Osteocyte (in vitro differentiated cells): ENCODE data around the gene LRIT2. TPM values are rescaled to one million over a fixed set of nuclear protein-coding genes. Genes with fewer than 3 reads are reported as not detected.

Experiments used
- DNase-seq: peaks from one replicate; pipeline ENCODE4 v3.0.0; 2021; ENCODE audit warnings: mixed read lengths; ENCODE audit not compliant: unreplicated experiment; ENCODE audit errors: extremely low spot score
- H3K27ac Mint-ChIP-seq: one replicate; pipeline ENCODE4 v1.8.0; 2021; ENCODE audit warnings: mild to moderate bottlenecking, mixed read lengths; ENCODE audit not compliant: unreplicated experiment
- H3K27me3 Mint-ChIP-seq: one replicate; pipeline ENCODE4 v1.8.0; 2021; ENCODE audit warnings: mixed read lengths; ENCODE audit not compliant: unreplicated experiment
- H3K36me3 Mint-ChIP-seq: one replicate; pipeline ENCODE4 v1.8.0; 2021; ENCODE audit warnings: mixed read lengths; ENCODE audit not compliant: unreplicated experiment
- H3K4me1 Mint-ChIP-seq: one replicate; pipeline ENCODE4 v1.8.0; 2021; ENCODE audit warnings: mixed read lengths; ENCODE audit not compliant: unreplicated experiment
- H3K4me3 Mint-ChIP-seq: one replicate; pipeline ENCODE4 v1.8.0; 2021; ENCODE audit warnings: mild to moderate bottlenecking, moderate library complexity, mixed read lengths; ENCODE audit not compliant: unreplicated experiment
- H3K9me3 Mint-ChIP-seq: one replicate; pipeline ENCODE4 v1.8.0; 2021; ENCODE audit warnings: mixed read lengths; ENCODE audit not compliant: unreplicated experiment
- total RNA-seq: library from RNA; stranded (reverse); gene quantifications from 2 replicates; pipeline ENCODE4 v1.2.1, GENCODE V29; 2021
- TF ChIP-seq, protein P1 (sequence below): fragments of 200-600 bp; sonication (generic); IDR thresholded peaks from 2 replicates; pipeline ENCODE4 v1.5.0; 2021; ENCODE audit warnings: antibody characterized with exemption, mild to moderate bottlenecking, moderate library complexity

Gene LRIT2
- total RNA-seq, 1 donor from 2014 or later: not detected

DNA sequence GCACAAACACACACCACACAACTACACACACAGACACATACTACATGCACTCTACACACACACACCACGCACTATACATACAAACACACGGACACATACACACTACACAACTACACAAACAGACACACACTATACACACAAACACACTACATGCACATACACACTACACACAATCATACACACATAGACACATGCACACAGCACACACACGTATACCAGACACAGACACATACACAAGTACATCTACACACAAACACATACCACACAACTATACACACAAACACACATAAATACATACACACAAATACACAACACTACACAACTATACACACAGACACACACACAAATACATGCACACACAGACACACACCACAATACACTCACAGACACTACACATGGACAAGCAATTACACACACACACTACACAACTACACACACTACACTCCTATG is 47.2 kb downstream of the LRIT2 start:
- TF ChIP-seq, protein P1, sequence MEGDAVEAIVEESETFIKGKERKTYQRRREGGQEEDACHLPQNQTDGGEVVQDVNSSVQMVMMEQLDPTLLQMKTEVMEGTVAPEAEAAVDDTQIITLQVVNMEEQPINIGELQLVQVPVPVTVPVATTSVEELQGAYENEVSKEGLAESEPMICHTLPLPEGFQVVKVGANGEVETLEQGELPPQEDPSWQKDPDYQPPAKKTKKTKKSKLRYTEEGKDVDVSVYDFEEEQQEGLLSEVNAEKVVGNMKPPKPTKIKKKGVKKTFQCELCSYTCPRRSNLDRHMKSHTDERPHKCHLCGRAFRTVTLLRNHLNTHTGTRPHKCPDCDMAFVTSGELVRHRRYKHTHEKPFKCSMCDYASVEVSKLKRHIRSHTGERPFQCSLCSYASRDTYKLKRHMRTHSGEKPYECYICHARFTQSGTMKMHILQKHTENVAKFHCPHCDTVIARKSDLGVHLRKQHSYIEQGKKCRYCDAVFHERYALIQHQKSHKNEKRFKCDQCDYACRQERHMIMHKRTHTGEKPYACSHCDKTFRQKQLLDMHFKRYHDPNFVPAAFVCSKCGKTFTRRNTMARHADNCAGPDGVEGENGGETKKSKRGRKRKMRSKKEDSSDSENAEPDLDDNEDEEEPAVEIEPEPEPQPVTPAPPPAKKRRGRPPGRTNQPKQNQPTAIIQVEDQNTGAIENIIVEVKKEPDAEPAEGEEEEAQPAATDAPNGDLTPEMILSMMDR: no peak
- H3K27ac Mint-ChIP-seq: no peak overlapping the region
- H3K36me3 Mint-ChIP-seq: no peaks in the 10 kb centered on the region
- DNase-seq: no peak
- H3K4me3 Mint-ChIP-seq: no peak overlapping the region
- H3K4me1 Mint-ChIP-seq: no peaks in the 10 kb centered on the region
- H3K9me3 Mint-ChIP-seq: no peaks in the 10 kb centered on the region
- peaks cover 4% of the 10 kb centered on the region for H3K27me3 Mint-ChIP-seq

DNA sequence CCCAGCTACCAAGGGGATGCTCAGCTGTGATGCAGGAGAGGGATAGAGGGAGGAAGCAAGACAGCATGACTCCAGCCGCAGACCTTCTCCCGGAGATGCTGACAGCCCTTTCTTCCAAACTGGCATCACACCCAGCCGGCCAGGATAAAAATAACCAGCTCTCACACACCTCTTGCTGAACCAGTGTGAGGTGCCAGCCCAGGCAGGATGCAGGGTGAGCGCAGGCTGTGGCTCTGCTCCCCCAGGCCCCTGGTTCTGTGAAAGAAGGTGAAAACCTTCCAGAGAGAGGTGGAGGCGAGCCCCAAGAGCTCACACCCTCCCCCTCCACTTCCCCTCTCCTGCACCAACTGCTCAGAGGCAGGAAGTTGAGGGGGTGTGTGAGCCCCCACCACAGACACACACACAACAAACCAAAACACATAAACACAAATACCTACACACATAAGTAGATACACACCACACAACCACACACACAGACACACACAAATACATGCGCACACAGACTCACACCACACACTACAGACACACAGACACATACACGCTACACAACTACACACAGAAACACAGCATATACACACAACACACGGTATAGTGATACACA is 47.7 kb downstream of the LRIT2 start:
- no peak for DNase-seq
- no peaks in the 10 kb centered on the region for H3K9me3 Mint-ChIP-seq
- H3K4me1 Mint-ChIP-seq: no peaks in the 10 kb centered on the region
- H3K36me3 Mint-ChIP-seq: no peaks in the 10 kb centered on the region
- H3K27me3 Mint-ChIP-seq: peaks cover 3% of the 10 kb centered on the region
- H3K4me3 Mint-ChIP-seq: no peak overlapping the region
- H3K27ac Mint-ChIP-seq: no peak overlapping the region
- TF ChIP-seq, protein P1: no peak

DNA sequence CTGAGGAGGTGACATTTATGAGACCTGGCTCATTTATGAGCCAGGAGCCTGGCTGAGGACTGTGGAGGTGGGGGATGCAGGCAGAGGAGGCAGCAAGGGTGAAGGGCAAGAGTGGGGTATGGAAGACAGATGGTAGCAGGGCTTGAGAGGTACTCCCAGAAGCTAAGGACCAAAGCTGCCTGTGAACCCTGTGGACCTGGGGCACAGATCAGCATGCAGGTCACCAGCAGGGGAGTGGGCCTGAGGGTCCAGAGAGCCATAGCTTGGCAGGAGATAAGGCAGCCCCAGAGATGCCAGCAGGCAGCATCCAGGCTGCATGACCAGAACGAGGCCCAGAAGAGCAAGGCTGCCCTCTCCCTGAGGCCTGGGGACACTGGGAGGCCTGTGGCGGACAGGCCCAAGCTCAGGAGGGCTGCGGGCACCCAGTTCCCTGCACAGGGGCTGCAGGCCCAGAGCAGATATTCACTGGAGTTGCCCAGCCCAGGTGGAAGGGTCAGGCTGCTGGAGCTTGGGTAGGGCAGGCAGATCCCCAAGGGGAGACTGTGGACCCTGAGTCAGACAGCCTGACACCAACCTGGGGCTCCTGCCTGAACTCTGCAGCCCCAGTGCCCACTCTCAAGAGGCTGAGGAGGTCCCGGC is 48.4 kb downstream of the LRIT2 start:
- Mint-ChIP-seq H3K4me3 (no peak overlapping the region), H3K36me3 (no peaks in the 10 kb centered on the region), H3K9me3 (no peaks in the 10 kb centered on the region), H3K27ac (no peak overlapping the region), H3K27me3 (no peaks in the 10 kb centered on the region), H3K4me1 (no peaks in the 10 kb centered on the region)
- TF ChIP-seq, protein P1: no peak
- peak; percentile 78 for DNase-seq

DNA sequence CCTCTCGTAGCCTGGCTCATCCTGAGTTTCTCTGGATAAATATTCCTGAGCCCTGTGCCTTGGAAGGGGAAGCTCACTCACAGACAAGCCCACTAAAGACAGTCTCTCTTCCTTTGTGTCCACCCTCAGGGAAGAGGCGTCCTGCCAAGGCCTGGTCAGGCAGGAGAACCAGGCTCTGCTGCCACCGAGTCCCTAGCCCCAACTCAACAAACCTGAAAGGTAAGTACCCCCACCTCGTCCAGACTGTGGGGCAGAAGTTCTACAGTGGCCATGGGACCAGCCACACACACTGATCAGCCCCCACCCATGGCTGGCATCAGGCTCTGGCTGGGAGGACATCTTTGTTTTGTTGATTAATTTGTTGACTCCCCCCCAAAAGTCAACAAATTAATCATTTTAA is 49.0 kb downstream of the LRIT2 start:
- no peak overlapping the region for H3K4me3 Mint-ChIP-seq
- no peaks in the 10 kb centered on the region for H3K9me3 Mint-ChIP-seq
- TF ChIP-seq, protein P1: no peak
- no peaks in the 10 kb centered on the region for H3K4me1 Mint-ChIP-seq
- H3K27me3 Mint-ChIP-seq: no peaks in the 10 kb centered on the region
- peak; percentile 78 for DNase-seq
- no peak overlapping the region for H3K27ac Mint-ChIP-seq
- no peaks in the 10 kb centered on the region for H3K36me3 Mint-ChIP-seq

DNA sequence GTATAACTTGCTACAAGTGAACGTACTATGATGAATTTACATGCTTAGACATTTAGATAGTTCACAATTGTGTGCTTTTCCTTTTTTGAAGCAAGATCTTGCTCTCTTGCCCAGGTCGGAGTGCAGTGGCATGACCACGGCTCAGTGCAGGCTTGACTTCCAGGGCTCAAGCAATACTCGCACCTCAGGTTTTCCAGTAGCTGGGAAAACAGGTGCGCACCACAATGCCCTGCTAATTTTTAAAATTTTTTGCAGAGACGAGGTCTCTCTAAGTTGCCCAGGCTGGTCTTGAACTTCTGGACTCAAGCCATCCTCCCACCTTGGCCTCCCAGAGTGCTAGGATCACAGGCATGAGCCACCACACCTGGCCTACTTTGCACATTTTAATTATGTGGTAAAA is 49.9 kb downstream of the LRIT2 start:
- no peaks in the 10 kb centered on the region for H3K27me3 Mint-ChIP-seq
- H3K36me3 Mint-ChIP-seq: no peaks in the 10 kb centered on the region
- no peak overlapping the region for H3K27ac Mint-ChIP-seq
- TF ChIP-seq, protein P1: no peak
- no peaks in the 10 kb centered on the region for H3K4me1 Mint-ChIP-seq
- H3K9me3 Mint-ChIP-seq: no peaks in the 10 kb centered on the region
- H3K4me3 Mint-ChIP-seq: no peak overlapping the region
- DNase-seq: peak; percentile 23
